ENCODE measurements around the gene FGFRL1.

Gene FGFRL1

DNA sequence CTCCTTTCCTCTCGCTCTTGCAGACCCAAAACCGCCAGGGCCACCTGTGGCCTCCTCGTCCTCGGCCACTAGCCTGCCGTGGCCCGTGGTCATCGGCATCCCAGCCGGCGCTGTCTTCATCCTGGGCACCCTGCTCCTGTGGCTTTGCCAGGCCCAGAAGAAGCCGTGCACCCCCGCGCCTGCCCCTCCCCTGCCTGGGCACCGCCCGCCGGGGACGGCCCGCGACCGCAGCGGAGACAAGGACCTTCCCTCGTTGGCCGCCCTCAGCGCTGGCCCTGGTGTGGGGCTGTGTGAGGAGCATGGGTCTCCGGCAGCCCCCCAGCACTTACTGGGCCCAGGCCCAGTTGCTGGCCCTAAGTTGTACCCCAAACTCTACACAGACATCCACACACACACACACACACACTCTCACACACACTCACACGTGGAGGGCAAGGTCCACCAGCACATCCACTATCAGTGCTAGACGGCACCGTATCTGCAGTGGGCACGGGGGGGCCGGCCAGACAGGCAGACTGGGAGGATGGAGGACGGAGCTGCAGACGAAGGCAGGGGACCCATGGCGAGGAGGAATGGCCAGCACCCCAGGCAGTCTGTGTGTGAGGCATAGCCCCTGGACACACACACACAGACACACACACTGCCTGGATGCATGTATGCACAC is 13.6 kb downstream of the FGFRL1 start:
- DNase-seq, result no peak

- DNase-seq, result no peak
Observed at GRCh38 chr4:1026115-1026514, 14.7 kb downstream of the FGFRL1 start.

DNA sequence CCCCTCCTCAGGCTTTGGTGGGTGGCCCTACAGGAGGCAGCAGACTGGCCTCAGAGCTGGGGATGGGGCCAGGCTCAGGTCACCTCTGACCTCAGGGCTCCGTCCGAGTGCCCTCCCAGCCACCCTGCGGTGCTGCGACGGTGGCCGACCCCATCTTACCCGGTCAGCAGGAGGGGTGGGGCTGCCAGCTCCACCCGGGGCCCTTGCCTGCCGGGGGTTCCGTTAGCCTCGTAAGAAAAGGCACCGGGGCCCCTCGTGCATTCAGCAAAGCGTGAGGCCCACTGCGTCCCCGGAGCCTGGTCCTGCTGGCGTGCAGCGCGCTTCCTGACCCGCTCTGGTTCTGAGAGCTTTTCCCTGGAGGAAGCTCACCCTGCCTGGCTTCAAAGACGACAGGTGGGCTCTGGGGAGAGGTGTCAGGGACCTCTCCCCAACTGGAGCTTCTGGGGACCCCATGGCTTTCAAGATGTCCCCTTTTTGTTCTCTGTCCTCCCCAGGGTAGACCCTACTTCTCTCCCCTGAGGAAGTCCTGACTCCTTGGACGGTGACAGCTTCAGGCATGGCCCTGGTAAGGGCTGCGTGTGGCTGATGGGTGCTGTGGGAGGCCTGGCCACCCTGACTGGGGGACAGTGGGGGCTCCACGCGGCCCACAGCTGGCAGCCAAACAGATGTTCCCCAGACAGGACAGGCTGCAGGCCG is 15.9 kb downstream of the FGFRL1 start:
- no peak for DNase-seq

GRCh38 chr4:1027915-1028238 is 16.5 kb downstream of the FGFRL1 start:
- DNase-seq, result no peak

GRCh38 chr4:1028574-1029220 is 17.3 kb downstream of the FGFRL1 start:
- no peak for DNase-seq

GRCh38 chr4:1029529-1029928 is 18.1 kb downstream of the FGFRL1 start:
- no peak for DNase-seq

DNA sequence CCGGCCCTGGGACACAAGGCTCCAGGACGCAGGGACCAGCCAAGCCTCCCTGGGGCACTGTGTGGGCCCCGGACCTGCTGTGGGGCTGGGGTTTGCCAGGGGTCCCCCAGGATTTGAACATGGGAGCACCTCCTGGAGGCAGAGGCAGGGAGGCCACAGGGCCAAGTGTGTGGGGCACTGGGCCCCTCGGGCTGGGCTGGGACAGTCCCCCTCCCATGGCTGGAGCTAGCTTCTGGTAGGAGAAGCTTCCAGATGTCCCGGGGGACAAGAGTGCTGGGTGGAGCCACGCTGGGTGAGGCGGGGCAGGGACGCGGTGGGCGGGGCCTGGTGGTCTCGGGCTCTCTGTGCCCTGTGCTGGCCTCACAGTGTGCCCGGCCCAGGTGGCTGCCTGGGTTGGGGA is 18.6 kb downstream of the FGFRL1 start:
- DNase-seq, result no peak

- no peak for DNase-seq
Observed at GRCh38 chr4:1030559-1030958, 19.1 kb downstream of the FGFRL1 start.

DNA sequence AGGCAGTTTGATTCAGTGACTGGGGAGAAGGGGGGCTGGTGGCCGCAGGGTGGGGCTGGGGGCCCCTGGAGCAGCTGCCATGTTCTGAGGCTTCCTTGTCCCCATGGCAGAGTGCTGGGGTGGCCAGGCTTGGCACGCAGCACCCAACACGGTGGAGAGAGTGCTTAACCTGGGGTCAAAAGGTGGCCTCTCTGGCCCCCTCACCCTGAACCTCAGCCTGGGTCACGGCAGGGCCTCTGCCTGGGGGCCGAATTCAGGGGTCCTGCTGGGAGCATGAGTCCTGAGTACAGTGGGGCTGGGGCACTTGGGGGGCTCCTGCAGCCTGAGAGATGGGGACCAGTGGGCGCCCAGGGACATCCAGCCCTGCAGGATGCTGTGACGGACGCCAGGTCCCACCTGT is 19.9 kb downstream of the FGFRL1 start:
- no peak for DNase-seq

DNA sequence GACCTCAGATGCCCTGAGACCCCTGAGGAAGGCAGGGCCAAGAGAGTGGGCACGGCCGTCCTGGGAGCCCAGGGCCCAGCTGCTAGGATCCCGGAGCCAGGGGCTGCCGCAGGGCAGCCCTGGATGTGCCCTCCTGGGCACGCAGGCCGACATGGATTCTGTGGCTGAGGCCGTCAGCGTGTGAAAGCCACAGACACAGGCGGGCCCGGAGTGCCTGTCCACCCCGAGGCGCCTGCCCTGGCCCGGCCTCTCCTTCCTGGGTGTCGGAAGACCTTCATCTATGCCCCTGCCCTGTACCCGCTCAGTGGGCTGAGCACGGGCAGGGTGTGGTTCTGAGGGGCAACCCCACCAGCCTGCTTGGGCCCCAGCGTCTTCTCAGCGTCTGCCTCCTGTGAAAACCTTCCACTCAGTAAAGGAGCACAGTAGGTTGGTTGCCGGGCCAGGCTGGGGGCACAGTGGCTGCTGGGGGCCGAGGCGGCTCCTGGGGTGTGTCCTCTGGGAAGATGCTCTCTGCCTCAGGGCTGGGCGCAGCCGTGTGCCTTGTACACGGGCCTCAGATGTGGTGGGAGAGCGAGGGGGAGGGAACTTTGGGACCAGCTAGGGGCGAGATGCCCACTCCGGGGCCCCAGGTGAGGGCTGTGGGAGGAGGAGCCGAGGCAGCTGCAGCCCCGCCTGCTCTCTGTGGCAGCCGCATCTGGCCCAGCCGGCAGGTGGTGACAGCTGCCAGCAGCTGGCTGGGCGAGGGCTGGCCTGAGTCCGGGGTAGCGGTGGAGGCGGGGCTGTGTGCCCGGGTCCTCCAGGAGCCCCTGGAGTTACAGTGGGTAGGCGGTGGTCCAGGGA is 20.8 kb downstream of the FGFRL1 start:
- no peak for DNase-seq

DNA sequence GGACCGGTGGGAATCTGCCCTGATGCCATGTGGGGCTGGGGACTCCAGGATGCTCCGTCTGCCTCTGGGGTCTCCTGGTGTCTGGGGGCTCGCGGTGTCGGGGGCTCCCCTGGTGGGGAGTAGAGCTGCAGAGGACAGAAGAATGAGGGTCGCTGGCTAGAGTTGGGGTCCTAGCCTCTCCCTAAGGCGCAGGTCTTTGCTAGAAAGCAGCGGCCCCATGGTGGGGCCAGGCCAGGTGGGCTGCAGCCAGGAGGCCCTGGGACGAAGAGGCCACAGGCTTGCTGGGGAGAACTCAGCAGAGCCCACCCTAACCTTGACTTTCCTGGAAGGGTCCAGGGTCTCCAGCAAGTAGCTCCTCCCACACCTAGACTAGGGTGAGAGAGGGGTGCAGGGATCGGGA is 21.4 kb downstream of the FGFRL1 start:
- DNase-seq, result no peak

GRCh38 chr4:1033840-1034551 is 22.6 kb downstream of the FGFRL1 start:
- no peak for DNase-seq

GRCh38 chr4:1035510-1035909 is 24.1 kb downstream of the FGFRL1 start:
- DNase-seq, result no peak

GRCh38 chr4:1036095-1036494 is 24.7 kb downstream of the FGFRL1 start:
- no peak for DNase-seq

- DNase-seq, result no peak
Observed at GRCh38 chr4:1036976-1037810, 25.8 kb downstream of the FGFRL1 start.

DNA sequence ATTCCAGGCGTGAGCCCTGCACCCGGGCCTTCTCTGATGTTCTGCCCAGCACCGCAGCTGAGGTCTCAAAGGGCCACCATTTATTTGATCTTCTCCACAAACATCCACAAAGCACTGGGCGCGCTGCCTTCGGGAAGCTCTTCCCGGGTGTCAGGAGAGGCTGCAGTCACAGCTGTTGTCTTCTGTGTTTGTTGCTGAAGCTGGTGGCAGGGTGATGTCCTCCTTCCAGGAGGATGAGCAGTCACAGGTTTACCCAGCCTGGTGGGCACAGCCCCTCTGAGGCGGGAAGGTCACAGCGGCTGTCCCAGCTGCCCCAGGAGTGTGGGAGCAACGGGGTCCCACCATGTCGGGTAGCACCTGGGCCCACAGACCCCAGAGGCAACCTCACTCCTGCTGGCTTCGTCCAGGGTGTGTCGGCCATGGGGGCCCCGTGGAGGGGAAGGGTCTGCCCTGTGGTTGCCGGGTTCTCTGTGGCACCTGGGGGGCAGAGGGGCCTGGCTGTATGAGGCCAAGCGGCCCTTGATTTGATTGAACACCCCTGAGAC is 27.6 kb downstream of the FGFRL1 start:
- no peak for DNase-seq

GRCh38 chr4:1039493-1040343 is 28.3 kb downstream of the FGFRL1 start:
- no peak for DNase-seq

GRCh38 chr4:1040344-1041146 is 29.1 kb downstream of the FGFRL1 start:
- DNase-seq, result no peak

GRCh38 chr4:1041147-1041935 is 29.9 kb downstream of the FGFRL1 start:
- DNase-seq, result no peak
